ENCODE measurements around the gene SEPTIN10.

The SEPTIN10 gene

GRCh38 chr2:109497911-109498870 lies 115.6 kb downstream of the SEPTIN10 start:
- no peak for DNase-seq (ENCODE audit: low read depth in 2 of 2)

- no peak for DNase-seq (ENCODE audit: low read depth in 2 of 2)
Observed at GRCh38 chr2:109497463-109497862, 116.3 kb downstream of the SEPTIN10 start.

GRCh38 chr2:109494351-109494750 lies 119.4 kb downstream of the SEPTIN10 start:
- no peak for DNase-seq (ENCODE audit: low read depth in 2 of 2)

GRCh38 chr2:109493176-109493935 lies 120.4 kb downstream of the SEPTIN10 start:
- DNase-seq (ENCODE audit: low read depth in 2 of 2), result no peak
